Measurements from ENCODE around the gene GSTO2.
A peak's percentile ranks its signal among the peaks of the same experiment; 100 is the strongest.

GSTO2 gene

GRCh38 chr10:104349623-104350126 is 80.7 kb downstream of the GSTO2 start:
- no peak overlapping the region for H3K4me3 ChIP-seq (ENCODE audit: low read depth, low read length)
- DNase-seq (ENCODE audit: low read depth), result no peak
- TF ChIP-seq, protein P1, sequence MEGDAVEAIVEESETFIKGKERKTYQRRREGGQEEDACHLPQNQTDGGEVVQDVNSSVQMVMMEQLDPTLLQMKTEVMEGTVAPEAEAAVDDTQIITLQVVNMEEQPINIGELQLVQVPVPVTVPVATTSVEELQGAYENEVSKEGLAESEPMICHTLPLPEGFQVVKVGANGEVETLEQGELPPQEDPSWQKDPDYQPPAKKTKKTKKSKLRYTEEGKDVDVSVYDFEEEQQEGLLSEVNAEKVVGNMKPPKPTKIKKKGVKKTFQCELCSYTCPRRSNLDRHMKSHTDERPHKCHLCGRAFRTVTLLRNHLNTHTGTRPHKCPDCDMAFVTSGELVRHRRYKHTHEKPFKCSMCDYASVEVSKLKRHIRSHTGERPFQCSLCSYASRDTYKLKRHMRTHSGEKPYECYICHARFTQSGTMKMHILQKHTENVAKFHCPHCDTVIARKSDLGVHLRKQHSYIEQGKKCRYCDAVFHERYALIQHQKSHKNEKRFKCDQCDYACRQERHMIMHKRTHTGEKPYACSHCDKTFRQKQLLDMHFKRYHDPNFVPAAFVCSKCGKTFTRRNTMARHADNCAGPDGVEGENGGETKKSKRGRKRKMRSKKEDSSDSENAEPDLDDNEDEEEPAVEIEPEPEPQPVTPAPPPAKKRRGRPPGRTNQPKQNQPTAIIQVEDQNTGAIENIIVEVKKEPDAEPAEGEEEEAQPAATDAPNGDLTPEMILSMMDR (IDR thresholded peaks at IDR 0.05; ENCODE audit: control insufficient read depth, extremely low read depth, insufficient read depth), result no peak

DNA sequence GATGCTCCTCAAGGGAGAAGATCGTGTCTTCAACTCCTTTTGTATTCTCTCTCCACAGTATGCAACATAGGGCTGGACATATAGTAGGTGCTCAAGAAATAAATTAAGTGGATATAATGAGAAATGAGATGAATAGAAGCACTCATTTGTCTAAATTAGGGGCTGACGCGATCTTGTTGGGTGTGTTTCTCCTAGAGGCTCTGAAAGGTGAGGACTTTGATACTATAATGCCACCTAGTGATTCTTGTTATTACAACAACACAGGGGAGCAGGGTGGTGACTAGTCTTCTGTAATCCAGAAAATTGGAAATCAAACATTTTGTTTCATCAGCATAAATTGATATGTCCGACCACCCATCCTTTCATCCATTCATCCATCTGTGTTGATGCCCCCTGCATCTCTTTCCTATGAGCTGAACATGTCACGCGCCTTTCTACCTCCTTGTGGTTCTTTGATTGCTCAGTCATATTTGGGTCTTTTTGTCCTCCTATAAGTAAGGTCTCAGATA is 81.2 kb downstream of the GSTO2 start:
- no peak overlapping the region for H3K4me3 ChIP-seq (ENCODE audit: low read depth, low read length)
- DNase-seq (ENCODE audit: low read depth), result no peak
- TF ChIP-seq, protein P1 (IDR thresholded peaks at IDR 0.05; ENCODE audit: control insufficient read depth, extremely low read depth, insufficient read depth), result peak; percentile 73

DNA sequence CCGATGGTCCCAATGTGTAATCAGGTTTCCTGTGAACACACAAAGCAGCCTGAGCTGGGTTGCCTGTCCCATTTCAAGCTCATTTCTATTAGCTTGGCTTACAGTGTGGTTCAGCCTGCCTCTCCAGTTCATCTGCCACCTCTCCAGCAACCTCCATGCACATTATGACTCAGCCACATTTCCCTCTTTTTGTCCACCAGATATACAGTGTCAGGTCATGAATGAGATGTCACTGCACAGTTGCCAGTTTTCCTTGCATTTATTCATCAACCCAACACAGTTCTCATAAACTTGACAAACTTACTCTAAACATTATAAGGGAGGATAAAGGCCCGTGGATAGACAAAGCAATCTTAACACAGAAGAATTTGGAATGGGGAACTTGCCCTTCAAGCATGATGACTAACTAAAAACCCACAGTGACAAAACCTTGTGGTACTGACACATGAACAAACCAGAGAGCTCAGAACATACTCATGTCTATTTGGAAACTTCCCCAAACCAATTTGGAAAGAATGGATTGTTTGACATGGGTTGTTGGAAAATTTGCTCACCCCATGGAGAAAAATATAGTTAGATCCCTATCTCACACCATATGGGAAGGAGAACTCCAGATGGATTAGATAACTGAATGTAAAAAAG is 82.2 kb downstream of the GSTO2 start:
- no peak for DNase-seq (ENCODE audit: low read depth)
- TF ChIP-seq, protein P1 (IDR thresholded peaks at IDR 0.05; ENCODE audit: control insufficient read depth, extremely low read depth, insufficient read depth), result no peak
- H3K4me3 ChIP-seq (ENCODE audit: low read depth, low read length), result no peak overlapping the region

DNA sequence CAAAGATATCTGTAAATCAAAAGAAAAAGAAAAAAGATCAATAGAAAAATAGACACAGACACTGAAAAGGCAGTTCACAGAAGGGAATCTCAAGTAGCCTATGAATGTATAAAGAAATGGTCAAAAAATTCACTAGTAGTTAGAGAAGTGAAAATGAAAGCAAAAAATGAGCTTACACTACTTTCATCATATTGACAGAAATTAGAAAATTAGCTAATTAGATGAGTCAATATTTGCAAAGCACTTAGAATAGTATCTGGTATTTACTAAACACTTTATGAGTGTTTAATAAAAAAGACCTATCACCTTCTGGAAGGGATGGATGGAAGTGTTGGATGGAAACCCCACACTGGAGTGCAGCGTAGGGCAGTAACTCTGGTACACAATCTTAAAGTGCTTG is 82.9 kb downstream of the GSTO2 start:
- TF ChIP-seq, protein P1 (IDR thresholded peaks at IDR 0.05; ENCODE audit: control insufficient read depth, extremely low read depth, insufficient read depth), result no peak
- DNase-seq (ENCODE audit: low read depth), result no peak
- no peak overlapping the region for H3K4me3 ChIP-seq (ENCODE audit: low read depth, low read length)

GRCh38 chr10:104353325-104354048 is 84.5 kb downstream of the GSTO2 start, which contains the start of gene CFAP58:
TSS of gene CFAP58 (plus strand) at chr10:104353833. CDS start at chr10:104353898, 65 bp downstream.
- TF ChIP-seq, protein P1 (IDR thresholded peaks at IDR 0.05; ENCODE audit: control insufficient read depth, extremely low read depth, insufficient read depth), result peak; percentile 69
- peak within 1 kb of the TSS; percentile 48 for H3K4me3 ChIP-seq (ENCODE audit: low read depth, low read length)
- DNase-seq (ENCODE audit: low read depth), result peak; percentile 77

All from LNCaP clone FGC (cell line).